Heart right ventricle (tissue), 16 donors: ENCODE results near the gene RCAN2. TPM values are rescaled to one million over a fixed set of nuclear protein-coding genes. Genes with fewer than 3 reads are reported as not detected.

Experiments
- ATAC-seq, 8 donors: fragments of 200-7000 bp; cut with Tn5 transposase; one replicate each; pipeline ENCODE4 v1.9.1; 2020; ENCODE audit warnings: mild to moderate bottlenecking in 8 of 8, moderate library complexity in 8 of 8, moderate number of reproducible peaks in 1 of 8
- DNase-seq, 2 donors: peaks; one replicate each; pipeline ENCODE4 v3.0.0-alpha.2; 2020
- H3K27ac ChIP-seq, 10 donors: fragments of 200-600 bp; sonication (generic) in 2 of 10; one replicate each; pipeline versions ENCODE4 v1.5.0 to v1.8.0; 2020 to 2022; ENCODE audit warnings: mild to moderate bottlenecking in 3 of 10
- H3K27me3 ChIP-seq, 7 donors: fragments of 200-600 bp; one replicate each; pipeline ENCODE4 v1.8.0; 2021 to 2022; ENCODE audit warnings: mild to moderate bottlenecking in 2 of 7
- H3K36me3 ChIP-seq, 9 donors: fragments of 200-600 bp; sonication (generic) in 1 of 9; one replicate each; pipeline versions ENCODE4 v1.5.0 to v1.8.0; 2020 to 2022; ENCODE audit warnings: mild to moderate bottlenecking in 2 of 9
- H3K4me1 ChIP-seq, 9 donors: fragments of 200-600 bp; sonication (generic) in 1 of 9; one replicate each; pipeline versions ENCODE4 v1.5.0 to v1.8.0; 2020 to 2022; ENCODE audit warnings: mild to moderate bottlenecking in 4 of 9
- H3K4me3 ChIP-seq, 10 donors: fragments of 200-600 bp; sonication (generic) in 2 of 10; one replicate each; pipeline versions ENCODE4 v1.5.0 to v1.8.0; 2020 to 2022; ENCODE audit warnings: mild to moderate bottlenecking in 7 of 10, moderate library complexity in 2 of 10
- H3K9me3 ChIP-seq, 11 donors: fragments of 200-600 bp in 10 of 11; sonication (generic) in 2 of 11; one replicate each; pipeline versions ENCODE4 v1.5.0 to v1.8.0; 2013 to 2022; ENCODE audit warnings: mild to moderate bottlenecking in 2 of 11, control low read depth in 1 of 11, moderate library complexity in 1 of 11
- CTCF ChIP-seq, 9 donors: fragments of 200-600 bp; sonication (generic) in 2 of 9; IDR thresholded peaks; one replicate each; pipeline versions ENCODE4 v1.5.0 to v1.8.0; 2021 to 2022; ENCODE audit warnings: antibody characterized with exemption in 9 of 9, mild to moderate bottlenecking in 5 of 9, moderate library complexity in 1 of 9
- WGBS, 2 donors: extraction: QIAGEN DNeasy Blood & Tissue Kit; methylation state at CpG; one replicate each; pipeline ENCODE4 v1.1.7; 2013; ENCODE audit warnings: inconsistent platforms in 1 of 2; 5-methylcytosine and 5-hydroxymethylcytosine counted together
- intact Hi-C, 10 donors: fragments of 100-400 bp; cut with DNase I; formaldehyde crosslinking; loops; one replicate each; pipeline versions ENCODE4 v1.11.1 to v1.14.2; 2022
- polyA plus RNA-seq, 2 donors: library from polyadenylated mRNA; stranded (reverse); fragments of 200-250 nt; gene quantifications; one replicate each; pipeline ENCODE4 v1.2.3, GENCODE V29; 2013
- total RNA-seq, 10 donors: library from RNA; stranded (reverse); fragmentation: NEBNext Ultra II Directional in 3 of 10; extraction: Animal tissue kit (Norgen Biotek cat#: 25700) in 3 of 10; gene quantifications; one replicate each; pipeline versions ENCODE4 v1.2.1 to v1.2.4, GENCODE V29; 2021 to 2023
- donor health status: Arrhythmogenic right ventricular cardiomyopathy.
- donor health status: ischemic (EF 13 %, LVEDD 7.1; RV severe dilation, severe dysfunction).
- donor health status: healthy with polysubstance abuse.
- donor health status: DM: no; HTN: yes; CAD: no.
- donor health status: DM: no; HTN: no; CAD: no.
- donor health status: ischemic (EF 25% LVEDD 6.9; RV normal size, moderate dysfunction).
- donor health status: ischemic (EF 25% LVEDD 5.7; RV mildly dilated, moderate dysfunction).
- donor health status: healthy.
- donor health status: DM: yes; HTN: yes; CAD: no.
- donor health status: Ischemic cardiomyopathy.
- donor health status: ischemic (EF 35%, LVEDD 5.7; RV mildly dilated, moderate dysfunction).
- donor health status: nonischemic (EF 11% LVEDD 7.7; RV severe dilation, severe dysfunction).
- donor health status: DM: yes; HTN: yes; CAD: no.
- donor health status: PGD.
- donor health status: ischemic (EF 29% LVEDD 5.4; RV normal size, mild dysfunction).
- donor health status: nonischemic (EF 23%, LVEDD 6.1; RV moderate dilation, normal function).

The RCAN2 gene
- total and polyA plus RNA-seq, 12 donors = 51.0 to 352 (median 298) TPM

- H3K4me1 ChIP-seq = peaks cover 0 to 68% (median 24%) of the 10 kb centered on the region in 9 donors
- H3K27ac ChIP-seq = peak overlapping the region in 7 of 10 donors; percentile 13 to 64 (median 50)
- H3K9me3 ChIP-seq = no peaks in the 10 kb centered on the region
- no peak overlapping the region for H3K4me3 ChIP-seq
- intact Hi-C loops = loop anchor here in 6 of 10 donors (1.0 to 5.0 kb wide), 6 partner anchors 65 to 890 kb away; partner anchors contain the start of gene RCAN2 (in 3 of the 6)
- H3K27me3 ChIP-seq = no peaks in the 10 kb centered on the region
- peaks cover 0 to 4% (median 0%) of the 10 kb centered on the region in 9 donors for H3K36me3 ChIP-seq
- DNase-seq (no peak), ATAC-seq (peak in 3 of 8 donors; percentile 14 to 39 (median 37))
- no peak for TF ChIP-seq CTCF (IDR thresholded peaks at IDR 0.05)
Observed at GRCh38 chr6:46422619-46423018, 68.6 kb downstream of the RCAN2 start.

GRCh38 chr6:46421939-46422338 lies 69.3 kb downstream of the RCAN2 start:
- Histone ChIP-seq H3K36me3 (peaks cover 0 to 4% (median 0%) of the 10 kb centered on the region in 9 donors), H3K4me3 (no peak overlapping the region), H3K4me1 (peaks cover 0 to 62% (median 17%) of the 10 kb centered on the region in 9 donors), H3K27me3 (no peaks in the 10 kb centered on the region), H3K27ac (peak overlapping the region in 7 of 10 donors; percentile 13 to 64 (median 50)), H3K9me3 (no peaks in the 10 kb centered on the region)
- no peak for TF ChIP-seq CTCF (IDR thresholded peaks at IDR 0.05)
- DNase-seq (no peak), ATAC-seq (peak in 4 of 8 donors; percentile 21 to 53 (median 28))
- 63 to 68% methylated on average over 3 of the region's 3 CpGs for WGBS, 2 donors
- intact Hi-C loops = loop anchor here in 6 of 10 donors (1.0 to 5.0 kb wide), 6 partner anchors 65 to 890 kb away; partner anchors contain the start of gene RCAN2 (in 3 of the 6)

GRCh38 chr6:46420921-46421638 lies 70.2 kb downstream of the RCAN2 start:
- no peaks in the 10 kb centered on the region for H3K27me3 ChIP-seq
- DNase-seq = no peak
- intact Hi-C loops = loop anchor here in 7 of 10 donors (1.0 to 5.0 kb wide), 7 partner anchors 66 to 891 kb away; partner anchors contain the start of gene RCAN2 (in 4 of the 7)
- no peaks in the 10 kb centered on the region for H3K9me3 ChIP-seq
- peak in 1 of 8 donors; percentile 14 for ATAC-seq
- peaks cover 0 to 54% (median 15%) of the 10 kb centered on the region in 9 donors for H3K4me1 ChIP-seq
- no peak for TF ChIP-seq CTCF (IDR thresholded peaks at IDR 0.05)
- H3K4me3 ChIP-seq = no peak overlapping the region
- peaks cover 0 to 4% (median 0%) of the 10 kb centered on the region in 9 donors for H3K36me3 ChIP-seq
- WGBS, 2 donors = 76 to 79% methylated on average over 3 of the region's 3 CpGs
- peak overlapping the region in 6 of 10 donors; percentile 4 to 64 (median 22) for H3K27ac ChIP-seq

- H3K36me3 ChIP-seq = peaks cover 0 to under 1% (median 0%) of the 10 kb centered on the region in 9 donors
- ATAC-seq (peak in 5 of 8 donors; percentile 42 to 67 (median 58)), DNase-seq (peak in 1 of 2 donors; percentile 76)
- H3K27ac ChIP-seq = peak overlapping the region in 4 of 10 donors; percentile 4 to 59 (median 30)
- peak; percentile 53 to 93 (median 81) for TF ChIP-seq CTCF (IDR thresholded peaks at IDR 0.05)
- no peaks in the 10 kb centered on the region for H3K9me3 ChIP-seq
- H3K4me3 ChIP-seq = no peak overlapping the region
- WGBS, 2 donors = 1 to 2% methylated on average over 2 of the region's 2 CpGs
- no peaks in the 10 kb centered on the region for H3K27me3 ChIP-seq
- peaks cover 0 to 46% (median 15%) of the 10 kb centered on the region in 9 donors for H3K4me1 ChIP-seq
- intact Hi-C loops = loop anchor here (1.0 to 10.0 kb wide), 13 partner anchors 68 to 893 kb away; partner anchors contain the start of genes RCAN2 (in 6 of the 10) and ADGRF1 (in 2 of the 10)
Observed at GRCh38 chr6:46419576-46420002, 71.7 kb downstream of the RCAN2 start.
